IMR-90 (cell line): ENCODE data around the gene ALDH8A1. TPM values are rescaled to one million over a fixed set of nuclear protein-coding genes. Genes with fewer than 3 reads are reported as not detected.

Experiments used
- ATAC-seq: fragments of 200-7000 bp; cut with Tn5 transposase; 2 replicates; pipeline ENCODE4 v1.9.1; 2020; ENCODE audit warnings: low read depth, mild to moderate bottlenecking, moderate library complexity
- BruUV-seq: library from RNA; stranded (reverse); fragments of 400-500 nt; replicated peaks from 2 replicates; lab custom pipeline; 2021; lab: Mats Ljungman, UMichigan
- CTCF ChIA-PET: fragments of 300-600 bp; formaldehyde crosslinking; extraction: SDS; loops from one replicate; lab custom pipeline; 2021; ENCODE audit warnings: antibody characterized with exemption; lab: Yijun Ruan, JAX
- POLR2A ChIA-PET: fragments of 300-600 bp; sonication (Branson Sonifier 250); formaldehyde crosslinking; loops from one replicate; lab custom pipeline; 2022; ENCODE audit warnings: antibody characterized with exemption; ENCODE audit not compliant: unreplicated experiment; lab: Charles Lee
- DNase-seq: peaks from one replicate; pipeline ENCODE4 v3.0.0; 2013
- H2AFZ ChIP-seq: replicated peaks from 2 replicates; pipeline ENCODE3; 2013; ENCODE audit warnings: low read length, mild to moderate bottlenecking; ENCODE audit not compliant: poor library complexity
- H2AK5ac ChIP-seq: 2 replicates; pipeline ENCODE4 v1.6.1; 2013; ENCODE audit warnings: low read depth, low read length, inconsistent platforms
- H2AK9ac ChIP-seq: replicated peaks from 2 replicates; pipeline ENCODE3; 2013; ENCODE audit warnings: mild to moderate bottlenecking, low read depth, low read length, moderate library complexity; ENCODE audit not compliant: poor library complexity
- H2BK120ac ChIP-seq: 2 replicates; pipeline ENCODE4 v1.6.1; 2013; ENCODE audit warnings: low read depth, low read length, inconsistent platforms
- H2BK15ac ChIP-seq: 3 replicates; pipeline ENCODE4 v1.6.1; 2013; ENCODE audit warnings: low read depth, low read length, inconsistent platforms
- H2BK20ac ChIP-seq: 2 replicates; pipeline ENCODE4 v1.6.1; 2013; ENCODE audit warnings: low read depth, mild to moderate bottlenecking, inconsistent platforms, low read length, moderate library complexity
- H2BK5ac ChIP-seq: 2 replicates; pipeline ENCODE4 v1.6.1; 2013; ENCODE audit warnings: mild to moderate bottlenecking, low read depth, low read length, inconsistent platforms; ENCODE audit not compliant: poor library complexity, severe bottlenecking
- H3K14ac ChIP-seq: replicated peaks from 2 replicates; pipeline ENCODE4 v1.6.1; 2013; ENCODE audit warnings: low read depth, low read length, inconsistent platforms
- H3K18ac ChIP-seq: 2 replicates; pipeline ENCODE4 v1.6.1; 2013; ENCODE audit warnings: low read depth, low read length, control low read depth
- H3K23ac ChIP-seq: 2 replicates; pipeline ENCODE4 v1.6.1; 2013; ENCODE audit warnings: low read depth, low read length, inconsistent platforms
- H3K27ac ChIP-seq: 2 replicates; pipeline ENCODE4 v1.5.1; 2013; ENCODE audit warnings: mild to moderate bottlenecking, control low read depth, low read length; ENCODE audit not compliant: insufficient read depth
- H3K27me3 ChIP-seq: 2 replicates; pipeline ENCODE4 v1.6.1; 2013; ENCODE audit warnings: low read length; ENCODE audit not compliant: control insufficient read depth, insufficient read depth
- H3K36me3 ChIP-seq: 2 replicates; pipeline ENCODE4 v1.6.1; 2013; ENCODE audit warnings: low read length, mixed read lengths; ENCODE audit not compliant: control insufficient read depth, insufficient read depth
- H3K4ac ChIP-seq: 2 replicates; pipeline ENCODE4 v1.6.1; 2013; ENCODE audit warnings: low read depth, low read length, inconsistent platforms
- H3K4me1 ChIP-seq: 2 replicates; pipeline ENCODE4 v1.6.1; 2013; ENCODE audit warnings: low read length, mixed read lengths; ENCODE audit not compliant: control insufficient read depth, insufficient read depth
- H3K4me2 ChIP-seq: 2 replicates; pipeline ENCODE4 v1.6.1; 2013; ENCODE audit warnings: low read depth, mild to moderate bottlenecking, control low read depth, low read length, moderate library complexity
- H3K4me3 ChIP-seq: 2 replicates; pipeline ENCODE4 v1.5.1; 2013; ENCODE audit warnings: low read depth, mild to moderate bottlenecking, control low read depth, low read length, moderate library complexity; ENCODE audit not compliant: insufficient read depth
- H3K56ac ChIP-seq: 2 replicates; pipeline ENCODE4 v1.6.1; 2013; ENCODE audit warnings: low read length, inconsistent platforms; ENCODE audit not compliant: insufficient read depth; ENCODE audit errors: extremely low read depth
- H3K79me1 ChIP-seq, 2 experiments: 2 replicates each; pipeline ENCODE4 v1.6.1; 2013; ENCODE audit warnings: low read length in 2 of 2, inconsistent platforms in 1 of 2, low read depth in 1 of 2
- H3K9ac ChIP-seq: 2 replicates; pipeline ENCODE4 v1.6.1; 2013; ENCODE audit warnings: low read depth, low read length, control low read depth
- H3K9me1 ChIP-seq: 2 replicates; pipeline ENCODE4 v1.6.1; 2013; ENCODE audit warnings: low read length, inconsistent platforms; ENCODE audit not compliant: insufficient read depth
- H3K9me3 ChIP-seq: 2 replicates; pipeline ENCODE4 v1.6.1; 2013; ENCODE audit warnings: low read length; ENCODE audit not compliant: control insufficient read depth, insufficient read depth
- H4K20me1 ChIP-seq: 2 replicates; pipeline ENCODE4 v1.6.1; 2013; ENCODE audit warnings: low read length, inconsistent platforms; ENCODE audit not compliant: insufficient read depth
- H4K5ac ChIP-seq: 2 replicates; pipeline ENCODE4 v1.6.1; 2013; ENCODE audit warnings: mild to moderate bottlenecking, low read depth, low read length, control low read depth
- H4K8ac ChIP-seq, 2 experiments: 2 replicates each; pipeline ENCODE4 v1.6.1; 2013; ENCODE audit warnings: low read depth in 2 of 2, low read length in 2 of 2, control low read depth in 1 of 2, inconsistent platforms in 1 of 2
- H4K91ac ChIP-seq: 2 replicates; pipeline ENCODE4 v1.6.1; 2013; ENCODE audit warnings: low read depth, low read length, inconsistent platforms; ENCODE audit not compliant: insufficient read depth
- RAD21 ChIP-seq: IDR thresholded peaks from 2 replicates; pipeline ENCODE4 v1.6.1; 2012; ENCODE audit warnings: low read length, improper control_type of control experiment
- WGBS, 2 experiments: methylation state at CpG; one replicate each; pipeline versions ENCODE4 v1.1.5 to v1.1.7; 2013; ENCODE audit warnings: missing lambda C conversion rate in 2 of 2; ENCODE audit not compliant: insufficient read length in 1 of 2; ENCODE audit errors: extremely low coverage in 2 of 2; 5-methylcytosine and 5-hydroxymethylcytosine counted together
- dilution Hi-C: fragments of 300-500 bp; cut with HindIII; formaldehyde crosslinking; loops from one replicate; pipeline ENCODE4 v1.14.3; 2018; ENCODE audit warnings: low sequenced_read_pairs; ENCODE audit not compliant: unreplicated experiment
- in situ Hi-C: fragments of 300-500 bp; cut with MboI; formaldehyde crosslinking; loops from 3 replicates; pipeline ENCODE4 v1.14.3; 2019; ENCODE audit warnings: low sequenced_read_pairs, inconsistent platforms, mixed read lengths
- intact Hi-C: fragments of 100-400 bp; cut with micrococcal nuclease; formaldehyde crosslinking; loops from 2 replicates; pipeline ENCODE4 v1.10.0; 2022
- polyA plus RNA-seq, 3 experiments: library from polyadenylated mRNA; depleted of rRNA; stranded (reverse); fragments of >200 nt; gene quantifications; 2 replicates each; pipeline ENCODE4 v1.2.3, GENCODE V29; 2012; ENCODE audit warnings: low replicate concordance in 1 of 3
- total RNA-seq: library from RNA; depleted of rRNA; stranded (reverse); fragments of >200 nt; gene quantifications from 2 replicates; pipeline ENCODE4 v1.2.3, GENCODE V29; 2012

Gene ALDH8A1
- total and polyA plus RNA-seq, 2 of the 4 experiments (the other 2 are of a cell fraction) = under 0.01 to 0.15 TPM

- 100% methylated on average over 1 of the region's 1 CpG; no CpG with 5 or more reads in 1 of the 2 experiments for WGBS, 2 experiments
- Histone ChIP-seq H3K4me3 (no peak overlapping the region), H3K4me1 (no peaks in the 10 kb centered on the region), H2BK5ac (no peak overlapping the region), H3K9ac (no peak overlapping the region), H3K27me3 (no peaks in the 10 kb centered on the region), H2AK9ac (no peak overlapping the region), H3K9me3 (no peaks in the 10 kb centered on the region), H3K4me2 (no peak overlapping the region), H4K20me1 (no peaks in the 10 kb centered on the region), H2AFZ (no peak overlapping the region), H3K56ac (no peak overlapping the region), H2BK120ac (no peak overlapping the region), H3K36me3 (peaks cover 6% of the 10 kb centered on the region), H3K14ac (no peak overlapping the region), H3K18ac (no peak overlapping the region), H2BK20ac (no peak overlapping the region), H3K79me1 (peaks cover 0 to 8% of the 10 kb centered on the region in 2 experiments; a peak in 1 of 4 replicates), H4K91ac (no peak overlapping the region), H2AK5ac (no peak overlapping the region), H3K23ac (no peak overlapping the region), H3K27ac (no peak overlapping the region), H4K8ac (no peak overlapping the region), H3K4ac (no peak overlapping the region), H3K9me1 (0 out of 2 replicates have a peak, but pooled peaks cover 4% of the 10 kb centered on the region), H4K5ac (no peak overlapping the region), H2BK15ac (no peak overlapping the region)
- ChIA-PET POLR2A (no interaction called here), CTCF (no interaction called here)
- in situ Hi-C loops = no loop called here
- DNase-seq (no peak), ATAC-seq (no peak)
- dilution Hi-C loops = no loop called here
- BruUV-seq = no TSS peak
- intact Hi-C loops = no loop called here
- TF ChIP-seq RAD21 = no peak
These were observed 49.2 kb upstream of the ALDH8A1 start for GRCh38 chr6:134999107-134999506.
